HepG2 (cell line): ENCODE measurements around the gene BCAS1. TPM values are rescaled to one million over a fixed set of nuclear protein-coding genes. Genes with fewer than 3 reads are reported as not detected.

Source experiments
- ASH2L ChIP-seq: fragments of 300-600, 200-600 bp; sonication (generic); IDR thresholded peaks from 2 replicates; pipeline ENCODE4 v1.7.0; 2017; ENCODE audit warnings: low read depth, mild to moderate bottlenecking, moderate library complexity, mixed read lengths, low read length; ENCODE audit not compliant: insufficient read length
- EZH2 ChIP-seq: conservative IDR thresholded peaks from 2 replicates; pipeline ENCODE4 v1.6.1; 2012; ENCODE audit warnings: mild to moderate bottlenecking, low read depth, low read length, moderate library complexity
- NKX3-1 ChIP-seq: sonication (generic); formaldehyde crosslinking; IDR thresholded peaks from 2 replicates; pipeline ENCODE4 v1.5.0; 2020; ENCODE audit warnings: missing genetic modification reagents
- REPIN1 ChIP-seq: sonication (generic); formaldehyde crosslinking; IDR thresholded peaks from 2 replicates; pipeline ENCODE4 v1.8.0; 2022; ENCODE audit warnings: missing genetic modification reagents, low read depth, mild to moderate bottlenecking, borderline replicate concordance
- STAT5B ChIP-seq: sonication (generic); formaldehyde crosslinking; IDR thresholded peaks from 2 replicates; pipeline ENCODE4 v1.4.0; 2020; ENCODE audit warnings: missing genetic modification reagents
- THAP9 ChIP-seq: sonication (generic); formaldehyde crosslinking; IDR thresholded peaks from 2 replicates; pipeline ENCODE4; 2020; ENCODE audit warnings: missing genetic modification reagents, mild to moderate bottlenecking, borderline replicate concordance
- ZBTB20 ChIP-seq: sonication (generic); formaldehyde crosslinking; IDR thresholded peaks from 2 replicates; pipeline ENCODE4 v1.8.1; 2023; ENCODE audit warnings: missing genetic modification reagents, low read depth, mild to moderate bottlenecking, borderline replicate concordance
- ZFX ChIP-seq: sonication (generic); formaldehyde crosslinking; IDR thresholded peaks from 2 replicates; pipeline ENCODE4 v1.4.0; 2020; ENCODE audit warnings: mild to moderate bottlenecking, low read depth, missing genetic modification reagents, moderate library complexity
- ZNF18 ChIP-seq: sonication (generic); formaldehyde crosslinking; IDR thresholded peaks from 2 replicates; pipeline ENCODE4 v1.8.0; 2022; ENCODE audit warnings: mild to moderate bottlenecking, missing genetic modification reagents; ENCODE audit not compliant: insufficient replicate concordance
- ZNF468 ChIP-seq: sonication (generic); formaldehyde crosslinking; IDR thresholded peaks from 2 replicates; pipeline ENCODE4 v1.8.0; 2022; ENCODE audit warnings: mild to moderate bottlenecking, moderate library complexity, missing genetic modification reagents
- ZNF619 ChIP-seq: sonication (generic); formaldehyde crosslinking; IDR thresholded peaks from 2 replicates; pipeline ENCODE4 v1.4.0; 2020; ENCODE audit warnings: mild to moderate bottlenecking, missing genetic modification reagents
- ZNF781 ChIP-seq: sonication (generic); formaldehyde crosslinking; IDR thresholded peaks from 2 replicates; pipeline ENCODE4 v1.5.1; 2020; ENCODE audit warnings: borderline replicate concordance, mild to moderate bottlenecking, missing genetic modification reagents; ENCODE audit errors: not compliant biosample characterization
- ZNF816 ChIP-seq: sonication (generic); formaldehyde crosslinking; IDR thresholded peaks from 2 replicates; pipeline ENCODE4 v1.8.0; 2022; ENCODE audit warnings: missing genetic modification reagents, mild to moderate bottlenecking, borderline replicate concordance
- ZZZ3 ChIP-seq: sonication (generic); formaldehyde crosslinking; IDR thresholded peaks from 2 replicates; pipeline ENCODE4 v1.4.0; 2020; ENCODE audit warnings: missing genetic modification reagents, mild to moderate bottlenecking, borderline replicate concordance
- polyA plus RNA-seq, 8 experiments: library from polyadenylated mRNA; depleted of rRNA in 3 of 8; stranded (reverse) in 7 of 8; unstranded in 1 of 8; fragments of >200 nt; fragmentation: Illumina TruSeq in 4 of 8; extraction: Trizol in 4 of 8; gene quantifications; 2 replicates each; pipeline versions ENCODE4 v1.2.1 to v1.2.3, GENCODE V29; 2011 to 2016; ENCODE audit warnings: low read depth in 4 of 8, missing spikeins in 1 of 8, mixed read lengths in 1 of 8; ENCODE audit not compliant: insufficient read depth in 1 of 8
- total RNA-seq, 5 experiments: library from RNA; depleted of rRNA; stranded (reverse); fragments of >200 nt; fragmentation: Illumina TruSeq; extraction: Trizol; gene quantifications; 2 replicates each; pipeline ENCODE4 v1.2.3, GENCODE V29; 2016; ENCODE audit warnings: low read depth in 1 of 5
- TF ChIP-seq, protein P1 (sequence below): sonication (generic); formaldehyde crosslinking; IDR thresholded peaks from 2 replicates; pipeline ENCODE4 v1.4.0; 2020; ENCODE audit warnings: missing genetic modification reagents, borderline replicate concordance
- TF ChIP-seq, protein P2 (sequence below): sonication (generic); formaldehyde crosslinking; IDR thresholded peaks from 2 replicates; pipeline ENCODE4 v1.4.0; 2020; ENCODE audit warnings: missing genetic modification reagents, borderline replicate concordance

BCAS1 gene
- total and polyA plus RNA-seq, 2 of the 13 experiments (the other 11 are each of a cell fraction or from before 2014, with no cell fraction given) = 0.55 to 0.91 TPM

GRCh38 chr20:53937929-53938367 is 132.4 kb downstream of the BCAS1 start (continued):
- TF ChIP-seq, protein P1, sequence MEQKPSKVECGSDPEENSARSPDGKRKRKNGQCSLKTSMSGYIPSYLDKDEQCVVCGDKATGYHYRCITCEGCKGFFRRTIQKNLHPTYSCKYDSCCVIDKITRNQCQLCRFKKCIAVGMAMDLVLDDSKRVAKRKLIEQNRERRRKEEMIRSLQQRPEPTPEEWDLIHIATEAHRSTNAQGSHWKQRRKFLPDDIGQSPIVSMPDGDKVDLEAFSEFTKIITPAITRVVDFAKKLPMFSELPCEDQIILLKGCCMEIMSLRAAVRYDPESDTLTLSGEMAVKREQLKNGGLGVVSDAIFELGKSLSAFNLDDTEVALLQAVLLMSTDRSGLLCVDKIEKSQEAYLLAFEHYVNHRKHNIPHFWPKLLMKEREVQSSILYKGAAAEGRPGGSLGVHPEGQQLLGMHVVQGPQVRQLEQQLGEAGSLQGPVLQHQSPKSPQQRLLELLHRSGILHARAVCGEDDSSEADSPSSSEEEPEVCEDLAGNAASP (CRISPR knock-in tag) = no peak
- peak; percentile 73; the same call in 1 of the 2 replicates for TF ChIP-seq REPIN1 (CRISPR knock-in tag)
- no peak for TF ChIP-seq ZNF781 (CRISPR knock-in tag)
- TF ChIP-seq ZZZ3 (CRISPR knock-in tag) = no peak
- no peak for TF ChIP-seq THAP9 (CRISPR knock-in tag)
- TF ChIP-seq, protein P2, sequence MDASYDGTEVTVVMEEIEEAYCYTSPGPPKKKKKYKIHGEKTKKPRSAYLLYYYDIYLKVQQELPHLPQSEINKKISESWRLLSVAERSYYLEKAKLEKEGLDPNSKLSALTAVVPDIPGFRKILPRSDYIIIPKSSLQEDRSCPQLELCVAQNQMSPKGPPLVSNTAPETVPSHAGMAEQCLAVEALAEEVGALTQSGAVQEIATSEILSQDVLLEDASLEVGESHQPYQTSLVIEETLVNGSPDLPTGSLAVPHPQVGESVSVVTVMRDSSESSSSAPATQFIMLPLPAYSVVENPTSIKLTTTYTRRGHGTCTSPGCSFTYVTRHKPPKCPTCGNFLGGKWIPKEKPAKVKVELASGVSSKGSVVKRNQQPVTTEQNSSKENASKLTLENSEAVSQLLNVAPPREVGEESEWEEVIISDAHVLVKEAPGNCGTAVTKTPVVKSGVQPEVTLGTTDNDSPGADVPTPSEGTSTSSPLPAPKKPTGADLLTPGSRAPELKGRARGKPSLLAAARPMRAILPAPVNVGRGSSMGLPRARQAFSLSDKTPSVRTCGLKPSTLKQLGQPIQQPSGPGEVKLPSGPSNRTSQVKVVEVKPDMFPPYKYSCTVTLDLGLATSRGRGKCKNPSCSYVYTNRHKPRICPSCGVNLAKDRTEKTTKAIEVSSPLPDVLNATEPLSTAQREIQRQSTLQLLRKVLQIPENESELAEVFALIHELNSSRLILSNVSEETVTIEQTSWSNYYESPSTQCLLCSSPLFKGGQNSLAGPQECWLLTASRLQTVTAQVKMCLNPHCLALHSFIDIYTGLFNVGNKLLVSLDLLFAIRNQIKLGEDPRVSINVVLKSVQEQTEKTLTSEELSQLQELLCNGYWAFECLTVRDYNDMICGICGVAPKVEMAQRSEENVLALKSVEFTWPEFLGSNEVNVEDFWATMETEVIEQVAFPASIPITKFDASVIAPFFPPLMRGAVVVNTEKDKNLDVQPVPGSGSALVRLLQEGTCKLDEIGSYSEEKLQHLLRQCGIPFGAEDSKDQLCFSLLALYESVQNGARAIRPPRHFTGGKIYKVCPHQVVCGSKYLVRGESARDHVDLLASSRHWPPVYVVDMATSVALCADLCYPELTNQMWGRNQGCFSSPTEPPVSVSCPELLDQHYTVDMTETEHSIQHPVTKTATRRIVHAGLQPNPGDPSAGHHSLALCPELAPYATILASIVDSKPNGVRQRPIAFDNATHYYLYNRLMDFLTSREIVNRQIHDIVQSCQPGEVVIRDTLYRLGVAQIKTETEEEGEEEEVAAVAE (CRISPR knock-in tag) = no peak
- no peak for TF ChIP-seq EZH2
- TF ChIP-seq ZFX = no peak
- 0 out of 2 replicates have a peak, but pooled peaks have one; percentile 24 for TF ChIP-seq ZBTB20 (CRISPR knock-in tag)
- TF ChIP-seq ZNF619 (CRISPR knock-in tag) = no peak
- no peak for TF ChIP-seq ASH2L
- TF ChIP-seq ZNF468 (CRISPR knock-in tag) = no peak
- TF ChIP-seq NKX3-1 (CRISPR knock-in tag) = no peak
- no peak for TF ChIP-seq ZNF18
- no peak for TF ChIP-seq STAT5B (CRISPR knock-in tag)
- TF ChIP-seq ZNF816 (CRISPR knock-in tag) = no peak
